Measurements from ENCODE around the gene SMARCA2.
A peak's percentile ranks its signal among the peaks of the same experiment; 100 is the strongest.

The SMARCA2 gene

DNA sequence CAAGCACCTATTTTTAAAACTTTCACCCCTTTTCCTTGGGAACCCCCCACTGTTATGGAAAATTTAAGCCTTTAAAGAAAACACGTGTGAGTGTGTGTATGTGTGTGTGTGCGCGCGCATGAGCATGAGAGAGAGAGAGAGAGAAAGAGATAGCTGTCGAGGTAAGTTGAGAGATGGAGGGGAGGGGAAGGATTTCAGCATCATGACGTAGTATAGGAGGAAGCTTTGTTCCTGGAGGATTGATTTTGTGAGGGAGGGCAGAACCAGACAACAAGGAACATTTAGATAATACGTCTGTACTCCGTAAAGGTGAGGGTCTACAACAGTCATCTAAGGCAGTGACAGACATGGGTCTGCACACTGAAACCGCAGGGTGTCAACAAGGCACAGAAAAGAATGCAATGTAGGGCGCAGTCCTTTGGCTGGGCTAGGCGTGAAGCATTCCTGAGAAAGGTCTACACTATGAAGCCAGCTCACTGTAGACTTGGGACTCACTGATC is 227.7 kb downstream of the SMARCA2 start:
- peak; percentile 43 for DNase-seq (ENCODE audit: low spot score)

Small RNA genes lying within 50 kb of the gene (small RNA-seq; reads per million reads assigned to genes)
- gene RN7SL592P, result 0 reads per million in 2 experiments
- 2.5 to 8.8 reads per million in 2 experiments for gene RNU2-25P
